Ureter (tissue), 1 donor: ENCODE measurements around the gene R3HDML. TPM values are rescaled to one million over a fixed set of nuclear protein-coding genes. Genes with fewer than 3 reads are reported as not detected.
"Not testable (repeated sequence)": the region's sequence is repeated elsewhere in the genome, so short reads cannot be mapped to it uniquely, and the experiment has no call there.

Experiments
- DNase-seq: peaks from one replicate; pipeline ENCODE4 v3.0.0-alpha.2; 2020; ENCODE audit warnings: low spot score
- total RNA-seq: library from RNA; stranded (reverse); gene quantifications from one replicate; pipeline ENCODE4 v1.2.4, GENCODE V29; 2023
- donor health status: DM: yes; HTN: yes; CAD: no.

R3HDML gene
- not detected for total RNA-seq

- DNase-seq = no peak
Observed at GRCh38 chr20:44336725-44337380, at the start of gene R3HDML. Gene R3HDML, plus strand, starts transcription at chr20:44337043. Its CDS starts 115 bp downstream, at chr20:44337158.

- DNase-seq = no peak
Observed at GRCh38 chr20:44287272-44288097, 49.4 kb upstream of the R3HDML start.

GRCh38 chr20:44288252-44288651 lies 48.6 kb upstream of the R3HDML start:
- no peak for DNase-seq

- no peak for DNase-seq
Observed at GRCh38 chr20:44291754-44292153, 45.1 kb upstream of the R3HDML start.

- DNase-seq = no peak
Observed at GRCh38 chr20:44296011-44296410, 40.8 kb upstream of the R3HDML start.

- no peak for DNase-seq
Observed at GRCh38 chr20:44297721-44298120, 39.1 kb upstream of the R3HDML start.

GRCh38 chr20:44299011-44299535 lies 37.8 kb upstream of the R3HDML start:
- DNase-seq = not testable (repeated sequence)

- no peak for DNase-seq
Observed at GRCh38 chr20:44301285-44301684, 35.6 kb upstream of the R3HDML start.

GRCh38 chr20:44302026-44302669 lies 34.7 kb upstream of the R3HDML start:
- no peak for DNase-seq

GRCh38 chr20:44302736-44303135 lies 34.1 kb upstream of the R3HDML start:
- no peak for DNase-seq

- DNase-seq = no peak
Observed at GRCh38 chr20:44304383-44304782, 32.5 kb upstream of the R3HDML start.

- DNase-seq = no peak
Observed at GRCh38 chr20:44306927-44307326, 29.9 kb upstream of the R3HDML start.

- no peak for DNase-seq
Observed at GRCh38 chr20:44309763-44310663, 26.8 kb upstream of the R3HDML start.

- DNase-seq = peak; percentile 98
Observed at GRCh38 chr20:44310664-44311639, 25.9 kb upstream of the R3HDML start, which contains the start of gene FITM2. Gene FITM2, minus strand, starts transcription at chr20:44311202. Its CDS starts 54 bp downstream, at chr20:44311148.

GRCh38 chr20:44314870-44315269 lies 22.0 kb upstream of the R3HDML start:
- no peak for DNase-seq

GRCh38 chr20:44319839-44320422 lies 16.9 kb upstream of the R3HDML start:
- DNase-seq = no peak

GRCh38 chr20:44324343-44324742 lies 12.5 kb upstream of the R3HDML start:
- no peak for DNase-seq

- no peak for DNase-seq
Observed at GRCh38 chr20:44326391-44327159, 10.3 kb upstream of the R3HDML start.

- DNase-seq = not testable (repeated sequence)
Observed at GRCh38 chr20:44327748-44328147, 9.1 kb upstream of the R3HDML start.
